Measurements from ENCODE around the gene CDC42. TPM values are rescaled to one million over a fixed set of nuclear protein-coding genes. Genes with fewer than 3 reads are reported as not detected.

CDC42 gene
- total and polyA plus RNA-seq, 10 of the 15 experiments (the other 5 are each of a cell fraction or from before 2014, with no cell fraction given): 184 to 479 (median 326) TPM

- Histone ChIP-seq H3K4me3 (no peak overlapping the region), H3K4me2 (ENCODE audit: control insufficient read depth, insufficient read depth) (no peak overlapping the region), H3K9me3 (replicated peaks; ENCODE audit: control insufficient read depth, insufficient read depth, low read length) (no peaks in the 10 kb centered on the region), H3K27me3 (replicated peaks in 1 of 2; ENCODE audit: control insufficient read depth in 2 of 2, insufficient read depth in 2 of 2, low read length in 1 of 2) (no peaks in the 10 kb centered on the region), H2AFZ (ENCODE audit: control insufficient read depth, low read depth, low read length) (no peak overlapping the region), H4K20me1 (ENCODE audit: control insufficient read depth, insufficient read depth) (no peaks in the 10 kb centered on the region), H3K4me1 (ENCODE audit: control insufficient read depth, insufficient read depth, low read length) (no peaks in the 10 kb centered on the region), H3K9ac (ENCODE audit: control insufficient read depth, insufficient read depth, low read length) (no peak overlapping the region), H3K27ac (ENCODE audit: control insufficient read depth, insufficient read depth) (no peak overlapping the region), H3K36me3 (ENCODE audit: control insufficient read depth in 2 of 2, insufficient read depth in 2 of 2, low read length in 1 of 2) (no peaks in the 10 kb centered on the region), H3K79me2 (ENCODE audit: control insufficient read depth, insufficient read depth, low read length) (no peaks in the 10 kb centered on the region)
- SMC1A ChIA-PET (ENCODE audit: uncharacterized antibody, unreplicated experiment): no interaction called here
- CTCF ChIA-PET: interaction anchor here (0.6 to 7.1 kb wide), 8 partner anchors 11 to 287 kb away, joined by 3 to 56 read pairs (median 3); no protein-coding TSS in a partner anchor
- RAD21 ChIA-PET (ENCODE audit: unreplicated experiment): interaction anchor here (1.8 to 6.5 kb wide), 2 partner anchors 24 to 286 kb away, joined by 5 to 49 read pairs; no protein-coding TSS in a partner anchor
- DNase-seq (ENCODE audit: low read depth, low spot score) (no peak), ATAC-seq (no peak), FAIRE-seq (no peak)
- TF ChIP-seq NR2F1 (conservative IDR thresholded peaks at IDR 0.05) (no peak), KLF5 (IDR thresholded peaks at IDR 0.05; ENCODE audit: partially characterized antibody) (no peak), PKNOX1 (IDR thresholded peaks at IDR 0.05) (no peak)
- in situ Hi-C loops (cut with MboI) (loop anchor here (5.0 kb wide), 3 partner anchors 148 to 518 kb away; no protein-coding TSS in a partner anchor), intact Hi-C loops (cut with micrococcal nuclease; ENCODE audit: unreplicated experiment) (loop anchor here (5.0 kb wide), 2 partner anchors 183 to 513 kb away; partner anchors contain the start of gene C1QC)
- no TSS peak for BruUV-seq (replicated peaks)
- WGBS (ENCODE audit: insufficient coverage, insufficient replicate concordance, low lambda C conversion rate, missing lambda C conversion rate): 76% methylated on average over 29 of the region's 29 CpGs
- POLR2A ChIA-PET: no interaction called here
These were observed 77.1 kb downstream of the CDC42 start for GRCh38 chr1:22129501-22130117.

- no peak for ATAC-seq
- ChIA-PET POLR2A (no interaction called here), RAD21 (ENCODE audit: unreplicated experiment) (interaction anchor here (0.6 to 6.5 kb wide), 5 partner anchors 26 to 284 kb away, joined by 3 to 49 read pairs (median 5); no protein-coding TSS in a partner anchor), SMC1A (ENCODE audit: uncharacterized antibody, unreplicated experiment) (interaction anchor here (0.7 to 1.7 kb wide), 5 partner anchors 42 to 300 kb away, joined by 3 to 8 read pairs (median 3); no protein-coding TSS in a partner anchor), CTCF (interaction anchor here (0.6 to 7.1 kb wide), 11 partner anchors 9 to 290 kb away, joined by 3 to 56 read pairs (median 3); no protein-coding TSS in a partner anchor)
- Histone ChIP-seq H3K4me1 (ENCODE audit: control insufficient read depth, insufficient read depth, low read length) (no peaks in the 10 kb centered on the region), H3K9ac (ENCODE audit: control insufficient read depth, insufficient read depth, low read length) (no peak overlapping the region), H3K79me2 (ENCODE audit: control insufficient read depth, insufficient read depth, low read length) (no peaks in the 10 kb centered on the region), H3K9me3 (replicated peaks; ENCODE audit: control insufficient read depth, insufficient read depth, low read length) (no peaks in the 10 kb centered on the region), H2AFZ (ENCODE audit: control insufficient read depth, low read depth, low read length) (no peak overlapping the region), H3K36me3 (ENCODE audit: control insufficient read depth in 2 of 2, insufficient read depth in 2 of 2, low read length in 1 of 2) (no peaks in the 10 kb centered on the region), H4K20me1 (ENCODE audit: control insufficient read depth, insufficient read depth) (no peaks in the 10 kb centered on the region), H3K27ac (ENCODE audit: control insufficient read depth, insufficient read depth) (no peak overlapping the region), H3K4me2 (ENCODE audit: control insufficient read depth, insufficient read depth) (no peak overlapping the region), H3K4me3 (no peak overlapping the region), H3K27me3 (replicated peaks in 1 of 2; ENCODE audit: control insufficient read depth in 2 of 2, insufficient read depth in 2 of 2, low read length in 1 of 2) (no peaks in the 10 kb centered on the region)
- TF ChIP-seq NFYA (IDR thresholded peaks at IDR 0.05; ENCODE audit: borderline replicate concordance, low read depth, low read length) (no peak), RUNX3 (IDR thresholded peaks at IDR 0.05; ENCODE audit: low read length) (no peak), IRF5 (IDR thresholded peaks at IDR 0.05; ENCODE audit: borderline replicate concordance) (no peak)
- in situ Hi-C loops (cut with MboI) (loop anchor here (5.0 kb wide), 3 partner anchors 146 to 516 kb away; no protein-coding TSS in a partner anchor), intact Hi-C loops (cut with micrococcal nuclease; ENCODE audit: unreplicated experiment) (loop anchor here (5.0 kb wide), 2 partner anchors 181 to 511 kb away; partner anchors contain the start of gene C1QC)
- no peak for DNase-seq (ENCODE audit: low read depth, low spot score)
- 26% methylated on average over 4 of the region's 4 CpGs for WGBS (ENCODE audit: insufficient coverage, insufficient replicate concordance, low lambda C conversion rate, missing lambda C conversion rate)
- FAIRE-seq: no peak
- BruUV-seq (replicated peaks): no TSS peak
These were observed 78.6 kb downstream of the CDC42 start for GRCh38 chr1:22131062-22131461.

All from GM12878 (cell line).